Keratinocyte (primary cell): Measurements from ENCODE around the gene MTA3. TPM values are rescaled to one million over a fixed set of nuclear protein-coding genes. Genes with fewer than 3 reads are reported as not detected.
"Not testable (repeated sequence)": the region's sequence is repeated elsewhere in the genome, so short reads cannot be mapped to it uniquely, and the experiment has no call there.

ENCODE experiments used
- DNase-seq: peaks from one replicate; pipeline ENCODE4 v3.0.0-alpha.2; 2011; ENCODE audit warnings: low read depth, missing footprints, low spot score
- FAIRE-seq: peaks from 2 replicates; lab custom pipeline; 2011; peaks lifted over from hg19 to GRCh38; lab: Jason Lieb, UNC
- H2AFZ ChIP-seq: 2 replicates; pipeline ENCODE4 v1.6.0; 2012; ENCODE audit warnings: low read length, control low read depth, inconsistent platforms; ENCODE audit not compliant: control insufficient read depth
- H3K27ac ChIP-seq: 2 replicates; pipeline ENCODE4 v1.5.1; 2011; ENCODE audit warnings: low read length; ENCODE audit not compliant: control insufficient read depth, insufficient read depth
- H3K27me3 ChIP-seq: 3 replicates; pipeline ENCODE4 v1.6.0; 2011; ENCODE audit warnings: low read length; ENCODE audit not compliant: control insufficient read depth, insufficient read depth; ENCODE audit errors: extremely low read depth
- H3K36me3 ChIP-seq, 2 experiments: 2 replicates in 1 of 2; 3 replicates in 1 of 2; pipeline ENCODE4 v1.5.1; 2011; ENCODE audit warnings: low read length in 2 of 2, mild to moderate bottlenecking in 1 of 2; ENCODE audit not compliant: control insufficient read depth in 2 of 2, insufficient read depth in 2 of 2; ENCODE audit errors: extremely low read depth in 1 of 2
- H3K4me1 ChIP-seq: 3 replicates; pipeline ENCODE4 v1.5.1; 2011; ENCODE audit warnings: low read length; ENCODE audit not compliant: control insufficient read depth, insufficient read depth; ENCODE audit errors: extremely low read depth
- H3K4me2 ChIP-seq: 3 replicates; pipeline ENCODE4 v1.6.0; 2011; ENCODE audit warnings: low read depth, low read length; ENCODE audit not compliant: control insufficient read depth, insufficient read depth; ENCODE audit errors: extremely low read depth
- H3K4me3 ChIP-seq, 3 experiments: fragments of 200-600 bp in 1 of 3; sonication (generic) in 1 of 3; 2 replicates in 2 of 3; 3 replicates in 1 of 3; pipeline ENCODE4 v1.5.1; 2011 to 2016; ENCODE audit warnings: low read length in 3 of 3, mild to moderate bottlenecking in 3 of 3, control low read depth in 2 of 3, inconsistent platforms in 1 of 3, low read depth in 1 of 3, mixed read lengths in 1 of 3, mixed run types in 1 of 3, moderate library complexity in 1 of 3; ENCODE audit not compliant: control insufficient read depth in 2 of 3, insufficient read depth in 2 of 3; ENCODE audit errors: extremely low read depth in 1 of 3
- H3K79me2 ChIP-seq: 2 replicates; pipeline ENCODE4 v1.6.0; 2012; ENCODE audit warnings: low read length; ENCODE audit not compliant: control insufficient read depth, insufficient read depth
- H3K9ac ChIP-seq: 3 replicates; pipeline ENCODE4 v1.6.0; 2011; ENCODE audit warnings: low read length; ENCODE audit not compliant: control insufficient read depth, insufficient read depth; ENCODE audit errors: extremely low read depth
- H3K9me1 ChIP-seq: 3 replicates; pipeline ENCODE4 v1.6.0; 2011; ENCODE audit warnings: low read length; ENCODE audit not compliant: control insufficient read depth, insufficient read depth; ENCODE audit errors: extremely low read depth
- H3K9me3 ChIP-seq: 2 replicates; pipeline ENCODE4 v1.5.1; 2012; ENCODE audit warnings: low read depth, low read length; ENCODE audit not compliant: control insufficient read depth
- H4K20me1 ChIP-seq: 3 replicates; pipeline ENCODE4 v1.6.0; 2011; ENCODE audit warnings: low read length; ENCODE audit not compliant: control insufficient read depth, insufficient read depth; ENCODE audit errors: extremely low read depth
- EZH2 ChIP-seq: IDR thresholded peaks from one replicate; pipeline ENCODE4 v1.6.1; 2012; ENCODE audit warnings: inconsistent platforms, mild to moderate bottlenecking, low read length, moderate library complexity
- dilution Hi-C: fragments of 300-500 bp; cut with MboI; formaldehyde crosslinking; loops from one replicate; pipeline ENCODE4 v1.7.0; 2020; ENCODE audit warnings: low sequenced_read_pairs; ENCODE audit not compliant: extremely low pct_ligation_motif_present
- polyA plus RNA-seq, 5 experiments: library from polyadenylated mRNA; depleted of rRNA in 3 of 5; stranded (reverse) in 3 of 5; stranded (forward) in 1 of 5; unstranded in 1 of 5; fragments of >200 nt; gene quantifications; 1 replicate in 1 of 5; 2 replicates in 3 of 5; 3 replicates in 1 of 5; pipeline versions ENCODE4 v1.2.1 to v1.2.3, GENCODE V29; 2011 to 2012; ENCODE audit warnings: missing spikeins in 2 of 5, low read depth in 1 of 5, low replicate concordance in 1 of 5
- TF ChIP-seq, protein P1 (sequence below), 3 experiments: IDR thresholded peaks in 1 of 3; conservative IDR thresholded peaks in 1 of 3; optimal IDR thresholded peaks in 1 of 3; 2 replicates in 2 of 3; 3 replicates in 1 of 3; pipeline versions ENCODE3 to v1.5.1; 2011; ENCODE audit warnings: low read length in 3 of 3, mild to moderate bottlenecking in 3 of 3, moderate library complexity in 2 of 3, control low read depth in 1 of 3, inconsistent platforms in 1 of 3; ENCODE audit not compliant: insufficient read depth in 2 of 3; ENCODE audit errors: extremely low read depth in 1 of 3

Gene MTA3
- polyA plus RNA-seq, 1 donor (not counting 4 experiments of a cell fraction or from before 2014, with no cell fraction given), result 34.3 TPM

DNA sequence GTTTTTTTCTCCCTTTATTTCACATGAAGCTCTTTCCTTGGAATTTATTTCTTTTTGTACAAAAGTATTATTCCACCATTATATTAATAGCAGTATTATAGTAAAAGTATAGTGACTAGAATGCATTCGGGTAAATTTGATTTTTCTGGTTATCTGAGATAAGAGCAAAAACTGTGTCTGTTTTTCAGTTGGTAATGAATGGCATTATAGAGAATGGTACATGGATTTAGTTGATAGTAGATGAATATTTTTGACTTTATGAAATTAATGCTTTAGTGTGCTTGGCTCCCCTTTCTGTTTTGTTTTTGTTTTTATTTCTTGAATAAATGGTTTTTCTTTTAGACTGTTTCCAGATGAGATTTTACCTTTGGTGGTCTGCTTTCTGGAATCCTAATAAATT is 71.8 kb downstream of the MTA3 start:
- no peak for FAIRE-seq

GRCh38 chr2:42642371-42642770 is 73.9 kb downstream of the MTA3 start:
- H3K79me2 ChIP-seq, H3K9me1 ChIP-seq, H3K4me2 ChIP-seq, H3K4me3 ChIP-seq, H3K4me1 ChIP-seq, H3K27ac ChIP-seq, H3K27me3 ChIP-seq, H4K20me1 ChIP-seq, H2AFZ ChIP-seq, H3K9ac ChIP-seq, DNase-seq, dilution Hi-C loops, H3K9me3 ChIP-seq, FAIRE-seq, H3K36me3 ChIP-seq: not testable (repeated sequence)

More for the DNA sequence above, 71.8 kb downstream of the MTA3 start:
- no peak for TF ChIP-seq EZH2
- TF ChIP-seq, protein P1, sequence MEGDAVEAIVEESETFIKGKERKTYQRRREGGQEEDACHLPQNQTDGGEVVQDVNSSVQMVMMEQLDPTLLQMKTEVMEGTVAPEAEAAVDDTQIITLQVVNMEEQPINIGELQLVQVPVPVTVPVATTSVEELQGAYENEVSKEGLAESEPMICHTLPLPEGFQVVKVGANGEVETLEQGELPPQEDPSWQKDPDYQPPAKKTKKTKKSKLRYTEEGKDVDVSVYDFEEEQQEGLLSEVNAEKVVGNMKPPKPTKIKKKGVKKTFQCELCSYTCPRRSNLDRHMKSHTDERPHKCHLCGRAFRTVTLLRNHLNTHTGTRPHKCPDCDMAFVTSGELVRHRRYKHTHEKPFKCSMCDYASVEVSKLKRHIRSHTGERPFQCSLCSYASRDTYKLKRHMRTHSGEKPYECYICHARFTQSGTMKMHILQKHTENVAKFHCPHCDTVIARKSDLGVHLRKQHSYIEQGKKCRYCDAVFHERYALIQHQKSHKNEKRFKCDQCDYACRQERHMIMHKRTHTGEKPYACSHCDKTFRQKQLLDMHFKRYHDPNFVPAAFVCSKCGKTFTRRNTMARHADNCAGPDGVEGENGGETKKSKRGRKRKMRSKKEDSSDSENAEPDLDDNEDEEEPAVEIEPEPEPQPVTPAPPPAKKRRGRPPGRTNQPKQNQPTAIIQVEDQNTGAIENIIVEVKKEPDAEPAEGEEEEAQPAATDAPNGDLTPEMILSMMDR (optimal IDR thresholded peaks at IDR 0.05 in 1 of 3, IDR thresholded peaks at IDR 0.05 in 1 of 3, conservative IDR thresholded peaks at IDR 0.05 in 1 of 3; ENCODE audit: extremely low read depth in 1 of 3, insufficient read depth in 2 of 3, low read length in 3 of 3), result no peak
- Histone ChIP-seq H3K4me1 (no peaks in the 10 kb centered on the region), H4K20me1 (no peaks in the 10 kb centered on the region), H3K9me1 (no peaks in the 10 kb centered on the region), H3K4me2 (no peak overlapping the region), H3K79me2 (no peaks in the 10 kb centered on the region), H3K9ac (no peak overlapping the region), H3K27ac (no peak overlapping the region), H2AFZ (no peak overlapping the region), H3K9me3 (no peaks in the 10 kb centered on the region), H3K27me3 (no peaks in the 10 kb centered on the region), H3K4me3 (no peak overlapping the region), H3K36me3 (peaks cover 0 to 1% of the 10 kb centered on the region in 2 experiments)
- DNase-seq, result no peak
- dilution Hi-C loops, result no loop called here

- no peaks in the 10 kb centered on the region for H3K9me1 ChIP-seq
- H3K9ac ChIP-seq, result no peak overlapping the region
- H3K27ac ChIP-seq, result no peak overlapping the region
- no peaks in the 10 kb centered on the region for H3K79me2 ChIP-seq
- H3K4me1 ChIP-seq, result no peaks in the 10 kb centered on the region
- H3K4me2 ChIP-seq, result no peak overlapping the region
- FAIRE-seq, result no peak
- DNase-seq, result no peak
- H3K9me3 ChIP-seq, result no peaks in the 10 kb centered on the region
- no peak overlapping the region for H3K4me3 ChIP-seq
- dilution Hi-C loops, result no loop called here
- peaks cover 0 to 5% of the 10 kb centered on the region in 2 experiments for H3K36me3 ChIP-seq
- H3K27me3 ChIP-seq, result no peaks in the 10 kb centered on the region
- TF ChIP-seq EZH2, result no peak
- TF ChIP-seq, protein P1 (optimal IDR thresholded peaks at IDR 0.05 in 1 of 3, IDR thresholded peaks at IDR 0.05 in 1 of 3, conservative IDR thresholded peaks at IDR 0.05 in 1 of 3; ENCODE audit: extremely low read depth in 1 of 3, insufficient read depth in 2 of 3, low read length in 3 of 3), result no peak
- H2AFZ ChIP-seq, result no peak overlapping the region
- no peaks in the 10 kb centered on the region for H4K20me1 ChIP-seq
These were observed 77.1 kb downstream of the MTA3 start for GRCh38 chr2:42645551-42645950.
